Upper lobe of right lung (tissue), 1 donor: ENCODE measurements around the gene LCAT. TPM values are rescaled to one million over a fixed set of nuclear protein-coding genes. Genes with fewer than 3 reads are reported as not detected.

ENCODE experiments used
- ATAC-seq: fragments of 200-7000 bp; cut with Tn5 transposase; one replicate; pipeline ENCODE4 v1.9.1; 2020; ENCODE audit warnings: mild to moderate bottlenecking, moderate library complexity
- DNase-seq: peaks from one replicate; pipeline ENCODE4 v3.0.0-alpha.2; 2020
- H3K27ac ChIP-seq: fragments of 200-600 bp; one replicate; pipeline ENCODE4 v1.8.0; 2022
- H3K27me3 ChIP-seq: fragments of 200-600 bp; one replicate; pipeline ENCODE4 v1.8.0; 2022; ENCODE audit warnings: mild to moderate bottlenecking
- H3K36me3 ChIP-seq: fragments of 200-600 bp; one replicate; pipeline ENCODE4 v1.8.0; 2022
- H3K4me1 ChIP-seq: fragments of 200-600 bp; one replicate; pipeline ENCODE4 v1.8.0; 2022
- H3K4me3 ChIP-seq: fragments of 200-600 bp; one replicate; pipeline ENCODE4 v1.8.0; 2022; ENCODE audit warnings: mild to moderate bottlenecking
- H3K9me3 ChIP-seq: fragments of 200-600 bp; one replicate; pipeline ENCODE4 v1.8.0; 2022
- CTCF ChIP-seq: fragments of 200-600 bp; IDR thresholded peaks from one replicate; pipeline ENCODE4 v1.8.0; 2022; ENCODE audit warnings: antibody characterized with exemption
- intact Hi-C: fragments of 100-400 bp; cut with DNase I; formaldehyde crosslinking; loops from one replicate; pipeline ENCODE4 v1.11.0; 2022
- total RNA-seq: library from RNA; stranded (reverse); fragmentation: NEBNext Ultra II Directional; extraction: Animal tissue kit (Norgen Biotek cat#: 25700); gene quantifications from one replicate; pipeline ENCODE4 v1.2.1, GENCODE V29; 2021
- donor health status: DM: no; HTN: yes; CAD: no; lungs with severe emphysema.

The LCAT gene
- total RNA-seq, 1 donor from 2014 or later = 40.2 TPM

GRCh38 chr16:67988675-67989074 is 44.8 kb upstream of the LCAT start:
- no peaks in the 10 kb centered on the region for H3K27me3 ChIP-seq
- no peak for TF ChIP-seq CTCF
- no peak for ATAC-seq
- no peaks in the 10 kb centered on the region for H3K9me3 ChIP-seq
- no peak overlapping the region for H3K4me3 ChIP-seq
- no peak for DNase-seq
- no peaks in the 10 kb centered on the region for H3K36me3 ChIP-seq
- H3K27ac ChIP-seq = no peak overlapping the region
- peaks cover 26% of the 10 kb centered on the region for H3K4me1 ChIP-seq
- intact Hi-C loops = no loop called here

GRCh38 chr16:67987460-67988160 is 43.7 kb upstream of the LCAT start:
- peaks cover 16% of the 10 kb centered on the region for H3K4me1 ChIP-seq

GRCh38 chr16:67986949-67987348 is 43.0 kb upstream of the LCAT start:
- no peak overlapping the region for H3K4me3 ChIP-seq
- no peaks in the 10 kb centered on the region for H3K9me3 ChIP-seq
- DNase-seq (no peak), ATAC-seq (no peak)
- intact Hi-C loops = no loop called here
- H3K4me1 ChIP-seq = peaks cover 16% of the 10 kb centered on the region
- H3K27me3 ChIP-seq = no peaks in the 10 kb centered on the region
- no peaks in the 10 kb centered on the region for H3K36me3 ChIP-seq
- no peak overlapping the region for H3K27ac ChIP-seq
- no peak for TF ChIP-seq CTCF

More at GRCh38 chr16:67987460-67988160, 43.7 kb upstream of the LCAT start:
- intact Hi-C loops = no loop called here
- Histone ChIP-seq H3K36me3 (no peaks in the 10 kb centered on the region), H3K27ac (no peak overlapping the region), H3K27me3 (no peaks in the 10 kb centered on the region), H3K4me3 (no peak overlapping the region), H3K9me3 (no peaks in the 10 kb centered on the region)
- no peak for TF ChIP-seq CTCF
- ATAC-seq (peak; percentile 23), DNase-seq (no peak)

DNA sequence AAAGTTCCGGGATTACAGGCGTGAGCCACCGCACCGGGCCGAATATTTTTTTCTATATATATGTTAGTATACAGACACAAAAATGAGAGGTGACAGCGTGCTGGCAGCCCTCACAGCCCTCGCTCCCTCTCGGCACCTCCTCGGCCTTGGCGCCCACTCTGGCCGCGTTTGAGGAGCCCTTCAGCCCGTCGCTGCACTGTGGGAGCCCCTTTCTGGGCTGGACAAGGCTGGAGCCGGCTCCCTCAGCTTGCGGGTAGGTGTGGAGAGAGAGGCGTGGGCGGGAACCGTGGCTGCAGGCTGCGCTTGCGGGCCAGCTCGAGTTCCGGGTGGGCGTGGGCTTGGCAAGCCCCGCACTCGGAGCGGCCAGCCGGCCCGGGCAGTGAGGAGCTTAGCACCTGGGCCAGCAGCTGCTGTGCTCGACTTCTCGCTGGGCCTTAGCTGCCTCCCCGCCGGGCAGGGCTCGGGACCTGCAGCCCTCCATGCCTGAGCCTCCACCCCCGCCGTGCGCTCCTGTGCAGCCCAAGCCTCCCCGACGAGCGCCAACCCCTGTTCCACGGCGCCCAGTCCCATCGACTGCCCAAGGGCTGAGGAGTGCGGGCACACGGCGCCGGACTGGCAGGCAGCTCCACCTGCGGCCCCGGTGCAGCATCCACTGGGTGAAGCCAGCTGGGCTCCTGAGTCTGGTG is 38.2 kb upstream of the LCAT start:
- Histone ChIP-seq H3K27ac (no peak overlapping the region), H3K27me3 (no peaks in the 10 kb centered on the region), H3K36me3 (no peaks in the 10 kb centered on the region), H3K9me3 (no peaks in the 10 kb centered on the region), H3K4me1 (peaks cover 16% of the 10 kb centered on the region), H3K4me3 (no peak overlapping the region)
- no peak for ATAC-seq
- no peak for DNase-seq
- no peak for TF ChIP-seq CTCF
- intact Hi-C loops = no loop called here

DNA sequence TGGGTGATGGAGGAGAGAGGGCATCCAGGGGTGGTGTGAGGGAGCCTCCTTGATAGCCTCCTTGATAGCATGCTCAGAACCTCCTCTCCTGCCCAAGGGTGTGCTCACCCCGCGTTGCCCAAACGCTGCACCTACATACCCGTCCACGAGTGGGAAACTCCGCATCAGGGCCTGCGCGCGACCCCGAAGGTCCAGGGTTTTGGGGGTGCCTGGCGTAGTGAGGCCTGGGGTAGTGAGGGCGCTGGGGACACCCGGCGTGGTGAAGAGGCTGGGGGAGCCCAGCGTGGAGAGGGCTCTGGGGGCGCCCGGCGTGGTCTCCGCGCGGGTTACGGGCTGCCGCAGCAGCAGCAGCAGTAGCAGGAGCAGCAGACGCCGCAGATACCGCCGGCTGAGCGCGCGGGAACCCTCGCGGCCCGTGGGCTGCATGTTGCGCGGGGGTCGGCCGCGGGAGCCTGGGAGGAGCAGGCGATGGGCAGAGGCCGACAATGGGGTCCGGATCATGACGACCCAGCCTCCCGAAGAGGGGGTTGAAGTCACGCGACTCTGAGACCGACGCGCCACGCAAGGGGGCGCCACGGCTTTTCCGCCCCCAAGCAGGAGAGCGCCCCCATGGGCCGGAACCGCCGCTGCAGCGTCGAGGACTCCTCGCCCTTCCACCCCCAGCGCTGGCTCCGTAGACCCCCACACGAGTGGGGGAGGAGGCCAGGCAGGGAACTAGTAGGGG is 36.2 kb upstream of the LCAT start, which contains the start of gene DPEP3:
Gene DPEP3 (minus strand): TSS at position 545 of the 724 bp plus-strand sequence. CDS start 119 bp downstream, at position 426.
- no peak for DNase-seq
- no peaks in the 10 kb centered on the region for H3K27me3 ChIP-seq
- H3K27ac ChIP-seq = no peak within 1 kb of the TSS
- no peak within 1 kb of the TSS for H3K4me3 ChIP-seq
- peaks cover 13% of the 10 kb centered on the region for H3K4me1 ChIP-seq
- intact Hi-C loops = no loop called here
- TF ChIP-seq CTCF = peak; percentile 21
- no peaks in the 10 kb centered on the region for H3K36me3 ChIP-seq
- H3K9me3 ChIP-seq = no peaks in the 10 kb centered on the region
- ATAC-seq = no peak
